ENCODE data around the gene TAGLN2. TPM values are rescaled to one million over a fixed set of nuclear protein-coding genes. Genes with fewer than 3 reads are reported as not detected.

The TAGLN2 gene
- total RNA-seq, 2 experiments from 2014 or later, result 453 to 454 TPM

DNA sequence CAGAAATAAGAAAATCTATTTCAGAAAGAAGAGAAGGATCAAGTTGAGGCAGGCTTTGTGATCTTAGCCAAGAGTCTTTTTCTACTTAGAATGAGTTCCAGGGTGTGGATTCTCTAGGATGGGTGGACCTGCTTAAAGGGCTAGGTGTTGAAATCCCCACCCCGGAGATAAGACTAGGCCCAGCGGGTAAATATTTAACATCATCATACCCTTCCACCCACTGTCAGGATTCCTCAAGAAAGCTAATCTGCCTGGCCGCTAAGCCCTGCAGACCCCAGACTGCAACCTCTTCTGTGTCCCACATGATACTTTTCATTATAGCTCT is 14.3 kb upstream of the TAGLN2 start:
- no peak for DNase-seq
- peaks cover 10% of the 10 kb centered on the region for H3K27me3 Mint-ChIP-seq (ENCODE audit: low read depth)
- H3K4me3 Mint-ChIP-seq, result no peak overlapping the region
- no peaks in the 10 kb centered on the region for H3K36me3 Mint-ChIP-seq (ENCODE audit: low read depth)
- no peaks in the 10 kb centered on the region for H3K4me1 Mint-ChIP-seq (ENCODE audit: low read depth)
- no peak overlapping the region for H3K27ac Mint-ChIP-seq
- no peaks in the 10 kb centered on the region for H3K9me3 Mint-ChIP-seq
- intact Hi-C loops (cut with micrococcal nuclease), result no loop called here
- CTCF ChIA-PET, result interaction anchor here (0.7 to 12.6 kb wide), 4 partner anchors 14 to 139 kb away, joined by 3 to 228 read pairs (median 5); partner anchors contain the start of gene TAGLN2

GRCh38 chr1:159938905-159939677 is 13.8 kb upstream of the TAGLN2 start:
- H3K27me3 Mint-ChIP-seq (ENCODE audit: low read depth), result peaks cover 6% of the 10 kb centered on the region

DNA sequence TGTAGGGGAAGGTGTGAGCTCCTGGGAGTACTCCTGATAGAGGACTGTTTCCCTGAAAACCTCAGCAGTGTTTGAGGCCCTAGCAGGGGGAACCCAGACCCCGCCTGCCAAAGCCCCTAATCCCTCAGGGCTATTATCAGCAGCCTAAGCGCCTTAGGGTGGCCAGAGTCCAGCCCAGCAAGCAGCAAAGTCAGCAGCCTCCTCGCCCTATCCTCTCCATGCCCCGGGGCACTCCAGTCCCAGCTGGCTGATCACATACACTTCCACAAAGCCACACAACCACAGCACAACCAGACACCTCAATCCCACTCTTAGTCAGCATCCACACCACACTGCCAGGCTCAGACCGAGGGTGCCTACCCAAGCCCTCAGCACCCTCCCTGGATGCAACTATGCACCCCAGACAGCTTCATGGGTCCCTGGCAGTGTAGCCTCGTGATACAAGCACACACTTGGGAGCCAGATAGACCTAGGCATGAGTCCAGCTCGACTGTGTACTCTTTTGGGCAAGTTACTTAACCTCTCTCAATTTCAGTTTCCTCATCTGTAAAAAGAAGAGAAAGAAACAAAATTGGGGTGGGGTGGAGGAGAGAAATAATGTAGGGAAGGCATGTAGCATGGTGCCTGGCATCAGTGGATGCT is 13.0 kb upstream of the TAGLN2 start:
- no peaks in the 10 kb centered on the region for H3K4me1 Mint-ChIP-seq (ENCODE audit: low read depth)
- H3K36me3 Mint-ChIP-seq (ENCODE audit: low read depth), result no peaks in the 10 kb centered on the region
- no peak overlapping the region for H3K4me3 Mint-ChIP-seq
- no peak for DNase-seq
- no peaks in the 10 kb centered on the region for H3K9me3 Mint-ChIP-seq
- H3K27me3 Mint-ChIP-seq (ENCODE audit: low read depth), result peaks cover 3% of the 10 kb centered on the region
- H3K27ac Mint-ChIP-seq, result no peak overlapping the region
- intact Hi-C loops (cut with micrococcal nuclease), result no loop called here
- CTCF ChIA-PET, result interaction anchor here (1.0 to 12.6 kb wide), 5 partner anchors 68 to 140 kb away, joined by 3 to 228 read pairs (median 4); no protein-coding TSS in a partner anchor

More at GRCh38 chr1:159938905-159939677, 13.8 kb upstream of the TAGLN2 start:
- no peak for DNase-seq
- Mint-ChIP-seq H3K9me3 (no peaks in the 10 kb centered on the region), H3K4me3 (no peak overlapping the region), H3K36me3 (ENCODE audit: low read depth) (no peaks in the 10 kb centered on the region), H3K27ac (no peak overlapping the region), H3K4me1 (ENCODE audit: low read depth) (no peaks in the 10 kb centered on the region)
- CTCF ChIA-PET, result interaction anchor here (0.7 to 12.6 kb wide), 6 partner anchors 14 to 139 kb away, joined by 3 to 228 read pairs (median 4); partner anchors contain the start of gene TAGLN2
- intact Hi-C loops (cut with micrococcal nuclease), result no loop called here

DNA sequence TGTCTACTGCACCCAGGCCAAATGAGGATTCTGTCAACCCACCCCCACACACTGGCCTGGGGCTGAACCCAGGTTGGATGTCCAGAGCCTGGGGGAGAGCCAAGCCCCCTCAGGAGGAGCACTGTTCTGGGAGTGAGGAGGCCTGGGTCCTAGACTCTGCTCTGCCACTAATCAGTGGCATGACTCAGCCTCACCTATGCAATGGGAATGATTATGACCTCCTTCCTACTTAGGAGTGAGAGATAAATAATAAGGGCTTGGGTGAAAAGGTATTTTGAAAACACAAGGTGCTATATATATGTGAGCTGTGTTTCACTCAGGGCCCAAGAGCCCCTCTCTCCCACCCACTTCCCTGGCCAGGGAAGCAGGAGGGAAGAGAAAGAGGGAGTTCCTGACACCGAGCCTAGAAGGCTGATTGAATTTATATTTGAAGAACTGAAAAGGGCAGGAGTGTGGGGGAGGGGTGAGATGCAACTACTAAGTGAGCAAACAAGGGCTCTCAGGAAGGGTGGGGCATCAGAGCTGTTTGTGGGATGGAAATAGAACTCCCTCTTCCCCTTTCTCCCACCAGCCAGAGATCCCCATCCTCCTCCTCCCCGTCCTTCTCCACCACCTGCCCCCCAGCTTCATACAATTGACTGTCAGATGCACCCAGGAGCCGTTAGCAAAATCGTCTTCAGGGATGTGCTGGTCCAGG is 11.9 kb upstream of the TAGLN2 start:
- no peaks in the 10 kb centered on the region for H3K36me3 Mint-ChIP-seq (ENCODE audit: low read depth)
- no peaks in the 10 kb centered on the region for H3K4me1 Mint-ChIP-seq (ENCODE audit: low read depth)
- intact Hi-C loops (cut with micrococcal nuclease), result loop anchor here (2.0 kb wide), 1 partner anchor 148 kb away; no protein-coding TSS in a partner anchor
- CTCF ChIA-PET, result interaction anchor here (1.3 to 12.6 kb wide), 3 partner anchors 15 to 109 kb away, joined by 3 to 228 read pairs (median 4); no protein-coding TSS in a partner anchor
- no peaks in the 10 kb centered on the region for H3K9me3 Mint-ChIP-seq
- DNase-seq, result no peak
- H3K27me3 Mint-ChIP-seq (ENCODE audit: low read depth), result no peaks in the 10 kb centered on the region
- no peak overlapping the region for H3K4me3 Mint-ChIP-seq
- H3K27ac Mint-ChIP-seq, result no peak overlapping the region

DNA sequence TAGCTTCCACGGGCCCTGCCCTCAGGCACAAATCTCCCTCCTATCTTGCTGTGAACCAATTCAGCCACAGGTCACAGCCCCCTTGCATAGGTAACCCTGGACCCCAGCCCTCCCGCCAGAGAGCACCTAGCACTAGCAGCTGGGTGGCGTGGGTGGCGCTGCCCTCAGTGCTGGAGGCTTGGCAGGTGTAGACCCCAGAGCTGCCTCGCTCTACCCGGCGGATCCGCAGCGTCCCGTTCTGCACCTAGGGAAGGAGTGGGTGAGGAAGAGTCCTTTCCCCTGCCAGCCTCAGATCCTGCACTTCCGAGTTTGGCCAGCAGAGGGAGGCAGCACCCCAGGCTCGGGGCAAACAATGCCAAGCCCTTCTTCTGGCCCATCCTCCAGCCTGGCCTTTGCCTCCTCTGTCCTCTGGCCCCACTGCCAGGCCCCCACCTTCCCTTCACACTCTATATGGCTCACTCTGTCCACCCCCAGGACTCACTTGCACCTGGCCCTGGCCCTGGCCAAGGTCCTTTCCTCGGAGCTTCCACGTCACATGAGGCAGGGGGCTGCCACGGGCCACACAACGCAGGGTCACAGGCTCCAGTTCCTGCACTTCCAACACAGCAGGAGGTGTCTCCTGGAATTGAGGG is 11.1 kb upstream of the TAGLN2 start:
- peak; percentile 89 for DNase-seq
- intact Hi-C loops (cut with micrococcal nuclease), result loop anchor here (1.0 to 2.0 kb wide), 3 partner anchors 71 to 148 kb away; no protein-coding TSS in a partner anchor
- Mint-ChIP-seq H3K27ac (no peak overlapping the region), H3K36me3 (ENCODE audit: low read depth) (no peaks in the 10 kb centered on the region), H3K4me1 (ENCODE audit: low read depth) (no peaks in the 10 kb centered on the region), H3K9me3 (no peaks in the 10 kb centered on the region), H3K4me3 (no peak overlapping the region), H3K27me3 (ENCODE audit: low read depth) (no peaks in the 10 kb centered on the region)
- CTCF ChIA-PET, result interaction anchor here (0.5 to 12.6 kb wide), 11 partner anchors 11 to 880 kb away, joined by 3 to 228 read pairs (median 4); partner anchors contain the start of genes PIGM and TAGLN2

GRCh38 chr1:159935719-159936272 is 10.5 kb upstream of the TAGLN2 start:
- H3K27me3 Mint-ChIP-seq (ENCODE audit: low read depth), result no peaks in the 10 kb centered on the region
- intact Hi-C loops (cut with micrococcal nuclease), result loop anchor here (1.0 to 2.0 kb wide), 3 partner anchors 72 to 149 kb away; no protein-coding TSS in a partner anchor
- no peaks in the 10 kb centered on the region for H3K4me1 Mint-ChIP-seq (ENCODE audit: low read depth)
- H3K27ac Mint-ChIP-seq, result no peak overlapping the region
- no peak for DNase-seq
- H3K36me3 Mint-ChIP-seq (ENCODE audit: low read depth), result no peaks in the 10 kb centered on the region
- no peaks in the 10 kb centered on the region for H3K9me3 Mint-ChIP-seq
- H3K4me3 Mint-ChIP-seq, result no peak overlapping the region
- CTCF ChIA-PET, result interaction anchor here (0.6 to 12.6 kb wide), 11 partner anchors 10 to 879 kb away, joined by 3 to 228 read pairs (median 4); partner anchors contain the start of genes PIGM and TAGLN2

- Mint-ChIP-seq H3K4me1 (ENCODE audit: low read depth) (no peaks in the 10 kb centered on the region), H3K4me3 (no peak overlapping the region), H3K27ac (no peak overlapping the region), H3K27me3 (ENCODE audit: low read depth) (no peaks in the 10 kb centered on the region), H3K9me3 (no peaks in the 10 kb centered on the region), H3K36me3 (ENCODE audit: low read depth) (no peaks in the 10 kb centered on the region)
- CTCF ChIA-PET, result interaction anchor here (0.5 to 12.6 kb wide), 9 partner anchors 10 to 143 kb away, joined by 3 to 228 read pairs (median 7); partner anchors contain the start of genes PIGM and TAGLN2
- no peak for DNase-seq
- intact Hi-C loops (cut with micrococcal nuclease), result no loop called here
Observed at GRCh38 chr1:159935305-159935704, 10.0 kb upstream of the TAGLN2 start.

DNA sequence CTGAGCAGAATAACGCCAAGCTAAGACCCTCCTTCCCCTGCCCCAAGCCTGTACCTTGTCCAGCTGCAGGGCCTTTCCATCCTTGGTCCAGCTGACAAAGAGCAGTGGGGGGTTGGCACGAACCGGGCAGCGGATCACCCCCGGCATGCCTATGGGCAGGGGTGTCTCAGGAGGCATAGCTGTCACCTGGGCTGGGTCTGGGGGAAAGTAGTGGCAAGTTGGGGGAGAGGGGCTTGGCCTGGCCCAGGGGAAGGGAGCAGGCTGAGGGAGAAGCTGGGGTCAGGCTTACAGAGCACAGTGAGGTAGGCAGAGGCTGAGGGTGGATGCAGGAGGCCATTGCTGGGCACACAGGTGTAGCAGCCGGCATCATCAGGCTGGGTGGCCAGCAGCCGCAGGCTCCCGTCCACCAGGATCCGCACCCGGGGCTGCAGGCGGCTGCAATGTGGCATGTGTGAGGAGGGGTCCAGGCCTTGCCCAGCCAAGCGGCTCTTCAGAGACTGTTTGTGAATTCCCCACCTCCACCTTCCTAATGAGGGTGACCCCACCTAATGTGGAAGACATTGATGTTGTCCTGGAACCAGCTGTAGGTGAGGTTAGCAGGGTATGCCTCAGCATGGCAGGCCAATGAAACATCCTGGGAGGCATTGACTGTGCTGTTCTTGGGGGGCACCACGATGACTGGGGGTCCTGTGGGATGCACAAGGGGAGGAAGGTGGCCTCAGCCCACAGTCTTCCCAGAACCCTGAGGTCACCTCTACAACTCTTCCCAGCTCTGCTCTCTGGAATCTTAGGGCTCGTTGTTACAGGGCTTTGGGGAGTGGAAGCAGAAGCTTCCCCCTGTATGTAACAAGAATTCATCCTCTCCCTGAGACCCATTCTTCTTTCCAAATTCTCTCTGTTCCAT is 9.1 kb upstream of the TAGLN2 start:
- Mint-ChIP-seq H3K4me1 (ENCODE audit: low read depth) (no peaks in the 10 kb centered on the region), H3K27ac (no peak overlapping the region), H3K9me3 (no peaks in the 10 kb centered on the region), H3K36me3 (ENCODE audit: low read depth) (no peaks in the 10 kb centered on the region), H3K27me3 (ENCODE audit: low read depth) (no peaks in the 10 kb centered on the region), H3K4me3 (no peak overlapping the region)
- CTCF ChIA-PET, result interaction anchor here (0.5 to 12.6 kb wide), 11 partner anchors 9 to 190 kb away, joined by 3 to 228 read pairs (median 5); partner anchors contain the start of genes IGSF9 and TAGLN2
- DNase-seq, result no peak
- intact Hi-C loops (cut with micrococcal nuclease), result no loop called here

DNA sequence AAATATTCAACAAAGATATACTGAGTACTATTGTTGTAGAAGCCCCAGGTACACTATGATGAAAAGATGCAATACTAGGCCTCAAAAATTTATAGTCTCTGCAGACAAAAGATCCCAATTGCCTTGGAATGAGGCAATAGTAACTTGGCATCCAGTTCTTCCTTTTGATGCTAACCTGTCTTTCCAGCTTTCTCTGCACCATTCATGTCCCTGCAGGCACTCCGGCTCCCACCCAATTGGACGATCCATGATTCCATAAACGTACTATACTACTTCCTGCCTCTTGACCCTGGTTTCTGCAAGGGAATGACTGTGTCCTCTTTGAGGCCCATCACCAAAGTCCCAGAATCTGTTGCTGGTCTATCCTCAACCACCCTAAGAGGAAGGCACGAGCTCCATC is 8.0 kb upstream of the TAGLN2 start:
- Mint-ChIP-seq H3K4me1 (ENCODE audit: low read depth) (no peaks in the 10 kb centered on the region), H3K27me3 (ENCODE audit: low read depth) (no peaks in the 10 kb centered on the region), H3K4me3 (no peak overlapping the region), H3K27ac (no peak overlapping the region), H3K36me3 (ENCODE audit: low read depth) (no peaks in the 10 kb centered on the region), H3K9me3 (no peaks in the 10 kb centered on the region)
- intact Hi-C loops (cut with micrococcal nuclease), result no loop called here
- no peak for DNase-seq
- CTCF ChIA-PET, result interaction anchor here (0.6 to 12.6 kb wide), 7 partner anchors 13 to 151 kb away, joined by 3 to 228 read pairs (median 5); partner anchors contain the start of gene IGSF9

GRCh38 chr1:159932296-159933285 is 7.3 kb upstream of the TAGLN2 start:
- H3K36me3 Mint-ChIP-seq (ENCODE audit: low read depth), result no peaks in the 10 kb centered on the region
- no peak overlapping the region for H3K4me3 Mint-ChIP-seq
- intact Hi-C loops (cut with micrococcal nuclease), result no loop called here
- CTCF ChIA-PET, result interaction anchor here (0.6 to 12.6 kb wide), 6 partner anchors 13 to 152 kb away, joined by 3 to 228 read pairs (median 6); partner anchors contain the start of gene IGSF9
- H3K27me3 Mint-ChIP-seq (ENCODE audit: low read depth), result no peaks in the 10 kb centered on the region
- DNase-seq, result no peak
- H3K4me1 Mint-ChIP-seq (ENCODE audit: low read depth), result no peaks in the 10 kb centered on the region
- H3K27ac Mint-ChIP-seq, result no peak overlapping the region
- no peaks in the 10 kb centered on the region for H3K9me3 Mint-ChIP-seq

Data from activated naive CD4-positive, alpha-beta T cell treated with anti-CD3 and anti-CD28 coated beads for 36 hours (primary cell).